ENCODE results near the gene SH3BGRL. TPM values are rescaled to one million over a fixed set of nuclear protein-coding genes. Genes with fewer than 3 reads are reported as not detected.
"Not testable (repeated sequence)": the region's sequence is repeated elsewhere in the genome, so short reads cannot be mapped to it uniquely, and the experiment has no call there.

Gene SH3BGRL
- total RNA-seq, 1 donor from 2014 or later, result 73.2 TPM

- no peaks in the 10 kb centered on the region for H3K9me3 Mint-ChIP-seq
- H3K4me1 Mint-ChIP-seq (ENCODE audit: unreplicated experiment), result no peaks in the 10 kb centered on the region
- no peak overlapping the region for H3K4me3 Mint-ChIP-seq
- DNase-seq (ENCODE audit: extremely low spot score, unreplicated experiment), result no peak
- H3K27me3 Mint-ChIP-seq, result no peaks in the 10 kb centered on the region
- TF ChIP-seq CTCF (conservative IDR thresholded peaks at IDR 0.05), result no peak
- H3K36me3 Mint-ChIP-seq, result no peaks in the 10 kb centered on the region
- H3K27ac Mint-ChIP-seq, result no peak overlapping the region
Observed at GRCh38 chrX:81304563-81304962, 102.7 kb downstream of the SH3BGRL start.

- Mint-ChIP-seq H3K4me3 (no peak overlapping the region), H3K36me3 (no peaks in the 10 kb centered on the region), H3K9me3 (no peaks in the 10 kb centered on the region), H3K27ac (no peak overlapping the region), H3K27me3 (no peaks in the 10 kb centered on the region), H3K4me1 (ENCODE audit: unreplicated experiment) (no peaks in the 10 kb centered on the region)
- no peak for TF ChIP-seq CTCF (conservative IDR thresholded peaks at IDR 0.05)
- DNase-seq (ENCODE audit: extremely low spot score, unreplicated experiment), result no peak
Observed at GRCh38 chrX:81305240-81305639, 103.3 kb downstream of the SH3BGRL start.

DNA sequence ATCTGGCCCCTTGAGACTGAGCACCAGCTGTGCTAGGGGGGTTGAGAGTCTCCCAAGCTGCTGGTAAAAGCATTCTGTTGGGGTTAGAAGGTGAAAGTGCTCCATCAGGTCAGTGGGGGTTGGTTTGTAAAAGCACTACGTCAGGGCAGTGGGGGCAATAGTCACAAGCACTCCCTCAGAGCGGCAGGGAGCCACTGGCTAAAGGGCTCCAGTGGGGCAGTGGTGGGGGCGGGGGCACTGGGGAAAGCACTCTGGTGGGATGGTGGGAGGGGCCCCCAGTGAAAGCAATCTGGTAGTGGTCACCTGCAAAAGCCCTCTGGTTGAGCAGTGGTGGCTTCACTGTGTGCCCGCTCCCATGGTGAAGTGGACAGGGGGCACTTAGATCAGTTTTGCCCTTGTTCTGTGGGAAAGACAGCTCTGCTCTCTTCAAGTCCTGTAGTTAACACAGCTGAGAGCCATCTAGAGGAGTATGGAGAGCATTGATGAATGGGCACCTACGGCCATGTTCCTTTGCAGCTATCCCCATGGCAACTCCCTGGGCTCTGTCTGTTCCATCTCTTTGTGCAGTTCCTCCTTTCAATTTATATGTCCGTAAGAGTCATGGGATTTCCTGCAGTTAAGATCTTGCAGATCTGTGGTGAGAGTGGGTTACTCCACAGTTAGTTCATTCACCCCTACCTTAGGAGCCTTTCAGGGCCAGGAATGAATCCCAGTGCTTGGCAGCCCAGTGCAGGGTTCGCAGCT, 106.4 kb downstream of the SH3BGRL start:
- no peak overlapping the region for H3K27ac Mint-ChIP-seq
- H3K36me3 Mint-ChIP-seq, result no peaks in the 10 kb centered on the region
- no peaks in the 10 kb centered on the region for H3K27me3 Mint-ChIP-seq
- no peaks in the 10 kb centered on the region for H3K9me3 Mint-ChIP-seq
- TF ChIP-seq CTCF (conservative IDR thresholded peaks at IDR 0.05), result no peak
- no peak for DNase-seq (ENCODE audit: extremely low spot score, unreplicated experiment)
- no peaks in the 10 kb centered on the region for H3K4me1 Mint-ChIP-seq (ENCODE audit: unreplicated experiment)
- no peak overlapping the region for H3K4me3 Mint-ChIP-seq

GRCh38 chrX:81316163-81316562, 114.3 kb downstream of the SH3BGRL start:
- Mint-ChIP-seq H3K27ac (no peak overlapping the region), H3K36me3 (no peaks in the 10 kb centered on the region), H3K4me1 (ENCODE audit: unreplicated experiment) (no peaks in the 10 kb centered on the region), H3K27me3 (no peaks in the 10 kb centered on the region), H3K4me3 (no peak overlapping the region), H3K9me3 (peaks cover 4% of the 10 kb centered on the region)
- TF ChIP-seq CTCF (conservative IDR thresholded peaks at IDR 0.05), result no peak
- no peak for DNase-seq (ENCODE audit: extremely low spot score, unreplicated experiment)

DNA sequence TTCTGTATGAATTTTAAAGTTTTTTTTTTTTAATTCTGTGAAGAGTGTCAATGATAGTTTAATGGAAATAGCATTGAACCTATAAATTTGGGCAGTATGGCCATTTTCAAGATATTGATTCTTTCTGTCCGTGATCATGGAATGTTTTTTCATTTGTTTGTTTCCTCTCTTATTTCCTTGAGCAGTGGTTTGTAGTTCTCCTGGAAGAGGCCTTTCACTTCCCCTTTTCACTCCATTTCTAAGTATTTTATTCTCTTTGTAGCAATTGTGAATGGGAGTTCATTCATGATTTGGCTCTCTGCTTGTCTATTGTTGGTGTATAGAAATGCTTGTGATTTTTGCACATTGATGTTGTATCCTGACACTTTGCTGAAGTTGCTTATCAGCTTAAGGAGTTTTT, 129.8 kb downstream of the SH3BGRL start:
- not testable (repeated sequence) for H3K27me3 Mint-ChIP-seq; H3K4me1 Mint-ChIP-seq (ENCODE audit: unreplicated experiment); H3K4me3 Mint-ChIP-seq; DNase-seq (ENCODE audit: extremely low spot score, unreplicated experiment); H3K27ac Mint-ChIP-seq; H3K9me3 Mint-ChIP-seq; H3K36me3 Mint-ChIP-seq

DNA sequence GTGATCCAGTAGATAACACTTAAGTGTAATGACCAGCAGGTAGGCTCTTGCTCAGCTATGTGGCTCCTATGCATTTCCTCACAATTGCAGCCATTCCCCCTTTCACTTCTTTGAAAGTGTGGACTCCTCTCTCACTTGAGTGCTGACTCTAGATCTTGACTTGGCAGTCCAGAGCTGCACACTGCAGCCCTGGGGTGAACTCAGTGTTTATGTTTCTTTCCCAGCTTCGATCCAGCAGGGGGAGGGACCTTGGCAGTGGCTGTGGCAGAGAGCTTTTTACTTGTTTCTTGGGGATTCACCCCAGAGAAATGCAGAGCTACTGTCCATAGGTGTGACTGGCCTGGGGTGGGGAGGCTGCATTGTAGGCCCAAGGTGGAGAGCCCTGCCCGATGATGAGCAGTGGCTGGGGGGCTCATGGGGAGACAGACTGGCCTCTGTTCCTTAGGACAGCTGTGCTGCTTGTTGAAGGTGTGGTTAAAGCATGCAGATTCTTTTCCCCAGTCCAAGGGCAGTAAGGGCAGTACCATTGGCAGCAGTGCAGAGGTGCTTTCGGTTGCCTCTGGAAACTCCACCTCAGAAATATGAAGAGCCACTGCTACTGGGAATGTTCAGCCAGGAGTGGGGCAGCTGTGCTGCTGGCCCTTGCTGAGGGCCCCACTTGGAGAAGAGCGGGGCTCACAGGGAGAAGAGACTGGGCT, 134.7 kb downstream of the SH3BGRL start:
- Mint-ChIP-seq H3K27me3 (no peaks in the 10 kb centered on the region), H3K36me3 (no peaks in the 10 kb centered on the region), H3K4me1 (ENCODE audit: unreplicated experiment) (no peaks in the 10 kb centered on the region), H3K9me3 (no peaks in the 10 kb centered on the region), H3K4me3 (no peak overlapping the region), H3K27ac (no peak overlapping the region)
- DNase-seq (ENCODE audit: extremely low spot score, unreplicated experiment), result no peak
- no peak for TF ChIP-seq CTCF (conservative IDR thresholded peaks at IDR 0.05)

Data from type B pancreatic cell (in vitro differentiated cells).